Thyroid gland (tissue), 4 donors: ENCODE results near the gene TIMM10. TPM values are rescaled to one million over a fixed set of nuclear protein-coding genes. Genes with fewer than 3 reads are reported as not detected.

Experiments
- DNase-seq, 2 donors: peaks; one replicate each; pipeline ENCODE4 v3.0.0-alpha.2; 2019
- H3K27ac ChIP-seq, 3 donors: fragments of 200-600 bp; sonication (generic); 1 replicate in 2 of 3; 2 replicates in 1 of 3; pipeline ENCODE4 v1.5.1; 2016 to 2019; ENCODE audit warnings: mild to moderate bottlenecking in 1 of 3, moderate library complexity in 1 of 3
- H3K27me3 ChIP-seq: fragments of 200-600 bp; sonication (generic); one replicate; pipeline ENCODE4 v1.5.1; 2019
- H3K36me3 ChIP-seq, 2 donors: fragments of 200-600 bp; sonication (generic); one replicate each; pipeline ENCODE4 v1.5.1; 2016 to 2019
- H3K4me1 ChIP-seq, 2 donors: fragments of 200-600 bp; sonication (generic); one replicate each; pipeline ENCODE4 v1.5.1; 2017 to 2019
- H3K4me3 ChIP-seq, 3 donors: fragments of 200-600 bp; sonication (generic); replicated peaks in 1 of 3; 1 replicate in 2 of 3; 2 replicates in 1 of 3; pipeline ENCODE4 v1.5.1; 2016; ENCODE audit warnings: mild to moderate bottlenecking in 1 of 3
- H3K9me3 ChIP-seq: fragments of 200-600 bp; sonication (generic); one replicate; pipeline ENCODE4 v1.5.1; 2017
- POLR2A ChIP-seq, 2 donors: fragments of 450-650 bp; IDR thresholded peaks; one replicate each; pipeline ENCODE4 v1.6.1; 2017; ENCODE audit warnings: antibody characterized with exemption in 2 of 2, mild to moderate bottlenecking in 2 of 2, moderate library complexity in 1 of 2
- WGBS, 2 donors: methylation state at CpG; one replicate each; pipeline ENCODE4 v1.1.5; 2017; 5-methylcytosine and 5-hydroxymethylcytosine counted together
- intact Hi-C: fragments of 100-400 bp; cut with DNase I; formaldehyde crosslinking; loops from one replicate; pipeline ENCODE4 v1.15.1; 2023
- total RNA-seq, 4 donors: library from RNA; depleted of rRNA; stranded (reverse); fragments of >200 nt; gene quantifications; one replicate each; pipeline ENCODE4 v1.2.3, GENCODE V29; 2016
- TF ChIP-seq, protein P1 (sequence below), 6 experiments: fragments of 200-600 bp in 3 of 6; fragments of 450-650 bp in 3 of 6; sonication (generic) in 3 of 6; IDR thresholded peaks; one replicate each; pipeline ENCODE4 v1.5.1; 2016 to 2019; ENCODE audit warnings: antibody characterized with exemption in 6 of 6, mild to moderate bottlenecking in 2 of 6, inconsistent platforms in 1 of 6, moderate library complexity in 1 of 6

Gene TIMM10
- total RNA-seq, 4 donors from 2014 or later, result 29.8 to 43.7 (median 37.4) TPM

DNA sequence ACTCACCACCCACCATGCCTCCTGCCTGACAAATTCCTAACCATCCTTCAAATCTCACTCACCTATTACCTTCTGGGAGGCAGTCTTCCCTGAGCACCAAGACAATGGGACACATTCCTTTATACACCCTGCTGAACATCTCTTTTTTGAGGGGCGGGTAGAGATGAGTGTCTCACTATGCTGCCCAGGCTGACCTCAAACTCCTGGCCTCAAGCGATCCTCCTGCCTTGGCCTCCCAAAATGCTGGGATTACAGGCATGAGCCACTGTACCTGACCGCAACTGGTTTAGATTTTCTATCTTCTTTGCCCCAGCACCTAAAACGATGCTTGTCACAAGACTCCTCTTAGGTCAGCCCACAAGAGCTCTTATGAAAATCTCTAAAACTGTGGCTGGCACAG lies 7.1 kb downstream of the TIMM10 start:
- TF ChIP-seq, protein P1, sequence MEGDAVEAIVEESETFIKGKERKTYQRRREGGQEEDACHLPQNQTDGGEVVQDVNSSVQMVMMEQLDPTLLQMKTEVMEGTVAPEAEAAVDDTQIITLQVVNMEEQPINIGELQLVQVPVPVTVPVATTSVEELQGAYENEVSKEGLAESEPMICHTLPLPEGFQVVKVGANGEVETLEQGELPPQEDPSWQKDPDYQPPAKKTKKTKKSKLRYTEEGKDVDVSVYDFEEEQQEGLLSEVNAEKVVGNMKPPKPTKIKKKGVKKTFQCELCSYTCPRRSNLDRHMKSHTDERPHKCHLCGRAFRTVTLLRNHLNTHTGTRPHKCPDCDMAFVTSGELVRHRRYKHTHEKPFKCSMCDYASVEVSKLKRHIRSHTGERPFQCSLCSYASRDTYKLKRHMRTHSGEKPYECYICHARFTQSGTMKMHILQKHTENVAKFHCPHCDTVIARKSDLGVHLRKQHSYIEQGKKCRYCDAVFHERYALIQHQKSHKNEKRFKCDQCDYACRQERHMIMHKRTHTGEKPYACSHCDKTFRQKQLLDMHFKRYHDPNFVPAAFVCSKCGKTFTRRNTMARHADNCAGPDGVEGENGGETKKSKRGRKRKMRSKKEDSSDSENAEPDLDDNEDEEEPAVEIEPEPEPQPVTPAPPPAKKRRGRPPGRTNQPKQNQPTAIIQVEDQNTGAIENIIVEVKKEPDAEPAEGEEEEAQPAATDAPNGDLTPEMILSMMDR (IDR thresholded peaks at IDR 0.05), result no peak
- no peak for TF ChIP-seq POLR2A (IDR thresholded peaks at IDR 0.05)
- peaks cover 0 to 6% of the 10 kb centered on the region in 2 donors for H3K4me1 ChIP-seq
- H3K9me3 ChIP-seq, result no peaks in the 10 kb centered on the region
- H3K36me3 ChIP-seq, result no peaks in the 10 kb centered on the region
- no peak overlapping the region for H3K4me3 ChIP-seq
- 75 to 81% methylated on average over 4 of the region's 4 CpGs for WGBS, 2 donors
- intact Hi-C loops, result loop anchor here (10.0 kb wide), 1 partner anchor 69 kb away; no protein-coding TSS in a partner anchor
- DNase-seq, result no peak
- no peaks in the 10 kb centered on the region for H3K27me3 ChIP-seq
- H3K27ac ChIP-seq, result no peak overlapping the region

GRCh38 chr11:57521116-57521515 lies 9.4 kb downstream of the TIMM10 start:
- no peak overlapping the region for H3K4me3 ChIP-seq
- H3K27ac ChIP-seq, result no peak overlapping the region
- no peaks in the 10 kb centered on the region for H3K4me1 ChIP-seq
- 93 to 94% methylated on average over 2 of the region's 2 CpGs for WGBS, 2 donors
- H3K36me3 ChIP-seq, result no peaks in the 10 kb centered on the region
- H3K9me3 ChIP-seq, result no peaks in the 10 kb centered on the region
- no peaks in the 10 kb centered on the region for H3K27me3 ChIP-seq
- intact Hi-C loops, result loop anchor here (2.0 to 10.0 kb wide), 2 partner anchors 66 to 174 kb away; no protein-coding TSS in a partner anchor
- DNase-seq, result no peak
- no peak for TF ChIP-seq POLR2A (IDR thresholded peaks at IDR 0.05)
- TF ChIP-seq, protein P1 (IDR thresholded peaks at IDR 0.05), result no peak

- no peak for DNase-seq
- WGBS, 2 donors, result 24 to 28% methylated on average over 5 of the region's 5 CpGs
- Histone ChIP-seq H3K36me3 (no peaks in the 10 kb centered on the region), H3K27me3 (no peaks in the 10 kb centered on the region), H3K9me3 (no peaks in the 10 kb centered on the region), H3K4me1 (peaks cover 9 to 11% of the 10 kb centered on the region in 2 donors), H3K27ac (peak overlapping the region in 1 of 3 donors; percentile 65), H3K4me3 (peak overlapping the region; percentile 65 to 98 (median 92))
- intact Hi-C loops, result no loop called here
- TF ChIP-seq, protein P1 (IDR thresholded peaks at IDR 0.05), result no peak
- TF ChIP-seq POLR2A (IDR thresholded peaks at IDR 0.05), result no peak
Observed at GRCh38 chr11:57516061-57516443, 14.5 kb downstream of the TIMM10 start.

- H3K27ac ChIP-seq, result peak within 1 kb of the TSS; percentile 47 to 65 (median 60)
- DNase-seq, result peak; percentile 69 to 70
- WGBS, 2 donors, result 0 to 1% methylated on average over 22 to 29 of the region's 66 CpGs
- H3K9me3 ChIP-seq, result no peaks in the 10 kb centered on the region
- peak in 1 of 2 donors; percentile 46 for TF ChIP-seq POLR2A (IDR thresholded peaks at IDR 0.05)
- TF ChIP-seq, protein P1 (IDR thresholded peaks at IDR 0.05), result no peak
- H3K4me3 ChIP-seq, result peak within 1 kb of the TSS; percentile 65 to 98 (median 92)
- peaks cover 9 to 11% of the 10 kb centered on the region in 2 donors for H3K4me1 ChIP-seq
- H3K36me3 ChIP-seq, result no peaks in the 10 kb centered on the region
- H3K27me3 ChIP-seq, result no peaks in the 10 kb centered on the region
- intact Hi-C loops, result no loop called here
Observed at GRCh38 chr11:57515332-57516060, 15.1 kb downstream of the TIMM10 start, which contains the start of gene SLC43A1. Gene SLC43A1, minus strand, starts transcription at chr11:57515702. Its CDS starts 1,591 bp downstream, at chr11:57514111.
